ENCODE data around the gene CEP112.

The CEP112 gene

GRCh38 chr17:65953316-65954147 is 238.4 kb downstream of the CEP112 start:
- ATAC-seq, result no peak
- TF ChIP-seq TSHZ2 (CRISPR knock-in tag; IDR thresholded peaks at IDR 0.05) (no peak), SNAI2 (CRISPR knock-in tag; IDR thresholded peaks at IDR 0.05) (no peak), ZFP3 (CRISPR knock-in tag; IDR thresholded peaks at IDR 0.05) (no peak), ARNTL (CRISPR knock-in tag; IDR thresholded peaks at IDR 0.05; ENCODE audit: borderline replicate concordance, low read depth) (no peak), ZNF70 (CRISPR knock-in tag; IDR thresholded peaks at IDR 0.05) (no peak), BACH2 (CRISPR knock-in tag; IDR thresholded peaks at IDR 0.05; ENCODE audit: borderline replicate concordance) (no peak), ZC3H10 (CRISPR knock-in tag; IDR thresholded peaks at IDR 0.05) (no peak), TCF4 (CRISPR knock-in tag; IDR thresholded peaks at IDR 0.05; ENCODE audit: borderline replicate concordance) (no peak), TOX (CRISPR knock-in tag; IDR thresholded peaks at IDR 0.05; ENCODE audit: borderline replicate concordance) (no peak), RARB (CRISPR knock-in tag; IDR thresholded peaks at IDR 0.05) (no peak), POU6F1 (CRISPR knock-in tag; IDR thresholded peaks at IDR 0.05; ENCODE audit: borderline replicate concordance, low read depth) (no peak)
- TF ChIP-seq, protein P1, sequence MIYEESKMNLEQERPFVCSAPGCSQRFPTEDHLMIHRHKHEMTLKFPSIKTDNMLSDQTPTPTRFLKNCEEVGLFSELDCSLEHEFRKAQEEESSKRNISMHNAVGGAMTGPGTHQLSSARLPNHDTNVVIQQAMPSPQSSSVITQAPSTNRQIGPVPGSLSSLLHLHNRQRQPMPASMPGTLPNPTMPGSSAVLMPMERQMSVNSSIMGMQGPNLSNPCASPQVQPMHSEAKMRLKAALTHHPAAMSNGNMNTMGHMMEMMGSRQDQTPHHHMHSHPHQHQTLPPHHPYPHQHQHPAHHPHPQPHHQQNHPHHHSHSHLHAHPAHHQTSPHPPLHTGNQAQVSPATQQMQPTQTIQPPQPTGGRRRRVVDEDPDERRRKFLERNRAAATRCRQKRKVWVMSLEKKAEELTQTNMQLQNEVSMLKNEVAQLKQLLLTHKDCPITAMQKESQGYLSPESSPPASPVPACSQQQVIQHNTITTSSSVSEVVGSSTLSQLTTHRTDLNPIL (CRISPR knock-in tag; IDR thresholded peaks at IDR 0.05; ENCODE audit: low read depth), result no peak

DNA sequence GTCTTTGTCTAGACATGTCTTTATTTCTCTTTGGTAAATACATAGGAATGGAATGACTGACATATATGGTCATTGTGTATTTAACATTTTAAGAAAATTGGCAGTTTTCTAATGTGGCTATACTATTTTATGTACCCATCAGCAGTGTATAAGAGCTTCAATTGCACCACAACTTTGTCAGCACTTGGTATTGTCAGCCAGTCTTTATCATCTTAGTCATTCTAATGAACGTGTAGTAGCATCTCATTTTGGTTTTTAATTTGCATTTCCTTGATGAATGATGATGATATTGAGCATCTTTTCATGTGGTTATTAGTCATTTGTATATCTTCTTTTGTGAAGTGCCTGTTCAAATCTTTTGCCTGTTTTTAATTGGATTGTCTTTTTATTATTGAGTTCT is 239.3 kb downstream of the CEP112 start:
- no peak for ATAC-seq
- no peak for TF ChIP-seq CSRNP3 (CRISPR knock-in tag; IDR thresholded peaks at IDR 0.05)
- TF ChIP-seq ISL1 (CRISPR knock-in tag; IDR thresholded peaks at IDR 0.05), result no peak
- TF ChIP-seq ZNF70 (CRISPR knock-in tag; IDR thresholded peaks at IDR 0.05), result no peak
- TF ChIP-seq OSR1 (CRISPR knock-in tag; IDR thresholded peaks at IDR 0.05), result no peak
- TF ChIP-seq BACH2 (CRISPR knock-in tag; IDR thresholded peaks at IDR 0.05; ENCODE audit: borderline replicate concordance), result no peak
- TF ChIP-seq ESRRG (CRISPR knock-in tag; IDR thresholded peaks at IDR 0.05), result no peak
- no peak for TF ChIP-seq ZFP3 (CRISPR knock-in tag; IDR thresholded peaks at IDR 0.05)
- TF ChIP-seq ARNTL (CRISPR knock-in tag; IDR thresholded peaks at IDR 0.05; ENCODE audit: borderline replicate concordance, low read depth), result no peak
- no peak for TF ChIP-seq SNAI2 (CRISPR knock-in tag; IDR thresholded peaks at IDR 0.05)
- no peak for TF ChIP-seq ZC3H10 (CRISPR knock-in tag; IDR thresholded peaks at IDR 0.05)
- no peak for TF ChIP-seq GLIS3 (CRISPR knock-in tag; IDR thresholded peaks at IDR 0.05)
- TF ChIP-seq CSDC2 (CRISPR knock-in tag; IDR thresholded peaks at IDR 0.05), result no peak
- TF ChIP-seq ZNF565 (CRISPR knock-in tag; conservative IDR thresholded peaks at IDR 0.05; ENCODE audit: low read depth), result no peak
- TF ChIP-seq PATZ1 (CRISPR knock-in tag; IDR thresholded peaks at IDR 0.05; ENCODE audit: borderline replicate concordance), result no peak

DNA sequence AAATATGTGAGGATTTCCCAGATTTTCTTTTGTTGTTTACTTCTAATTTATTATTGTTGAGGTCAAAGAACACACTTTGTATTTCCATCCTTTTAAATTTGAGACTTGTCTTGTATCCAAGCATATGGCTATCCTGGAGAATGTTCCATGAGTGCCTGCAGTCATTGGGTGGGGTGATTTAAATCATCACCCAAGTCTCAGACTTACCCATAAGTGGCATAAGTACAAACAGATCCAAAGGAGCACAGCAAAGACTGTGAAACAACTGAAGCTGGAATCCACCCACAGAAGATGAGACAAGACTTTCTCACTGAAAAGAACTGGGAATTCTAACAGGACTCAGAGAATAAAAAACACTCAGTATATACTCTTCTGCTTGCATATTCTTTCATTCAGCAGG is 239.9 kb downstream of the CEP112 start:
- ATAC-seq, result no peak
- TF ChIP-seq, protein P1 (CRISPR knock-in tag; IDR thresholded peaks at IDR 0.05; ENCODE audit: low read depth), result no peak
- TF ChIP-seq POU6F1 (CRISPR knock-in tag; IDR thresholded peaks at IDR 0.05; ENCODE audit: borderline replicate concordance, low read depth) (no peak), CSRNP3 (CRISPR knock-in tag; IDR thresholded peaks at IDR 0.05) (no peak), ZNF70 (CRISPR knock-in tag; IDR thresholded peaks at IDR 0.05) (no peak)
